Transverse colon (tissue), 4 donors: ENCODE results near the gene BCOR. TPM values are rescaled to one million over a fixed set of nuclear protein-coding genes. Genes with fewer than 3 reads are reported as not detected.

Source experiments
- DNase-seq: peaks from one replicate; pipeline ENCODE4 v3.0.0-alpha.2; 2019
- H3K27ac ChIP-seq, 4 donors: fragments of 200-600 bp; sonication (generic); 2 replicates each; pipeline ENCODE4 v1.5.1; 2016 to 2018; ENCODE audit warnings: inconsistent platforms in 4 of 4
- H3K27me3 ChIP-seq: fragments of 200-600 bp; sonication (generic); 2 replicates; pipeline ENCODE4 v1.5.1; 2017; ENCODE audit warnings: inconsistent platforms
- H3K36me3 ChIP-seq, 4 donors: fragments of 200-600 bp; sonication (generic); 2 replicates each; pipeline ENCODE4 v1.5.1; 2017 to 2019; ENCODE audit warnings: inconsistent platforms in 4 of 4
- H3K4me1 ChIP-seq, 4 donors: fragments of 200-600 bp; sonication (generic); 2 replicates each; pipeline ENCODE4 v1.5.1; 2017 to 2020; ENCODE audit warnings: inconsistent platforms in 4 of 4
- H3K4me3 ChIP-seq, 4 donors: fragments of 200-600 bp; sonication (generic); 1 replicate in 1 of 4; 2 replicates in 3 of 4; pipeline versions ENCODE4 v1.5.1 to v1.6.1; 2017 to 2019; ENCODE audit warnings: inconsistent platforms in 4 of 4
- H3K9me3 ChIP-seq, 2 donors: fragments of 200-600 bp; sonication (generic); 2 replicates each; pipeline ENCODE4 v1.5.1; 2017 to 2019; ENCODE audit warnings: inconsistent platforms in 2 of 2
- CTCF ChIP-seq, 5 experiments: fragments of 200-600 bp in 3 of 5; fragments of 450-650 bp in 2 of 5; sonication (generic) in 3 of 5; IDR thresholded peaks; 1 replicate in 2 of 5; 2 replicates in 3 of 5; pipeline ENCODE4 v1.5.1; 2016 to 2017; ENCODE audit warnings: antibody characterized with exemption in 5 of 5, inconsistent platforms in 3 of 5, mild to moderate bottlenecking in 2 of 5, moderate library complexity in 1 of 5
- EP300 ChIP-seq: sonication (generic); formaldehyde crosslinking; IDR thresholded peaks from one replicate; pipeline ENCODE4 v1.6.1; 2017; ENCODE audit warnings: antibody characterized with exemption, low read depth
- POLR2A ChIP-seq: fragments of 450-650 bp; IDR thresholded peaks from one replicate; pipeline ENCODE4 v1.6.1; 2016; ENCODE audit warnings: antibody characterized with exemption, mild to moderate bottlenecking, moderate library complexity
- POLR2AphosphoS5 ChIP-seq, 3 donors: sonication (generic); formaldehyde crosslinking; IDR thresholded peaks; one replicate each; pipeline ENCODE4 v1.6.1; 2016; ENCODE audit warnings: antibody characterized with exemption in 3 of 3
- WGBS, 2 donors: methylation state at CpG; one replicate each; pipeline ENCODE4 v1.1.5; 2018; ENCODE audit warnings: low coverage in 1 of 2; 5-methylcytosine and 5-hydroxymethylcytosine counted together
- in situ Hi-C, 4 donors: fragments of 200-750 bp; cut with MboI; loops; one replicate each; pipeline versions ENCODE4 v1.15.0 to v1.15.1; 2017; ENCODE audit warnings: low sequenced_read_pairs in 3 of 4, low pct_ligation_motif_present in 1 of 4, low pct_unique_long_range_greater_than_20kb in 1 of 4
- intact Hi-C: fragments of 100-400 bp; cut with DNase I; formaldehyde crosslinking; loops from one replicate; pipeline ENCODE4 v1.15.1; 2023; ENCODE audit warnings: low total_unique reads
- total RNA-seq, 4 donors: library from RNA; depleted of rRNA; stranded (reverse); fragments of >200 nt; gene quantifications; one replicate each; pipeline ENCODE4 v1.1.0, GENCODE V29; 2016

The BCOR gene
- total RNA-seq, result 10 to 100 TPM; 17.9 to 27.8 (median 20.4) TPM

- in situ Hi-C loops (no loop called here), intact Hi-C loops (loop anchor here (5.0 kb wide), 3 partner anchors 55 to 85 kb away; no protein-coding TSS in a partner anchor)
- no peaks in the 10 kb centered on the region for H3K9me3 ChIP-seq
- WGBS, 2 donors, result 30% methylated on average over 83 of the region's 98 CpGs; no CpG with 5 or more reads in 1 of the 2 donors
- peaks cover 2 to 25% (median 21%) of the 10 kb centered on the region in 4 donors for H3K4me1 ChIP-seq
- H3K4me3 ChIP-seq, result peak within 1 kb of the TSS; percentile 40 to 87 (median 77)
- peak; percentile 58 for TF ChIP-seq POLR2A
- TF ChIP-seq CTCF (IDR thresholded peaks at IDR 0.05), result no peak
- TF ChIP-seq POLR2AphosphoS5 (IDR thresholded peaks at IDR 0.05), result peak; percentile 81 to 97 (median 97)
- peak within 1 kb of the TSS; percentile 91 to 95 (median 94) for H3K27ac ChIP-seq
- H3K27me3 ChIP-seq, result no peaks in the 10 kb centered on the region
- H3K36me3 ChIP-seq, result no peaks in the 10 kb centered on the region
- DNase-seq, result peak; percentile 84
Measured at GRCh38 chrX:40097504-40098263, at the start of gene BCOR. BCOR (minus strand) TSS chrX:40097958; CDS start chrX:40077929, 20,029 bp downstream.

DNA sequence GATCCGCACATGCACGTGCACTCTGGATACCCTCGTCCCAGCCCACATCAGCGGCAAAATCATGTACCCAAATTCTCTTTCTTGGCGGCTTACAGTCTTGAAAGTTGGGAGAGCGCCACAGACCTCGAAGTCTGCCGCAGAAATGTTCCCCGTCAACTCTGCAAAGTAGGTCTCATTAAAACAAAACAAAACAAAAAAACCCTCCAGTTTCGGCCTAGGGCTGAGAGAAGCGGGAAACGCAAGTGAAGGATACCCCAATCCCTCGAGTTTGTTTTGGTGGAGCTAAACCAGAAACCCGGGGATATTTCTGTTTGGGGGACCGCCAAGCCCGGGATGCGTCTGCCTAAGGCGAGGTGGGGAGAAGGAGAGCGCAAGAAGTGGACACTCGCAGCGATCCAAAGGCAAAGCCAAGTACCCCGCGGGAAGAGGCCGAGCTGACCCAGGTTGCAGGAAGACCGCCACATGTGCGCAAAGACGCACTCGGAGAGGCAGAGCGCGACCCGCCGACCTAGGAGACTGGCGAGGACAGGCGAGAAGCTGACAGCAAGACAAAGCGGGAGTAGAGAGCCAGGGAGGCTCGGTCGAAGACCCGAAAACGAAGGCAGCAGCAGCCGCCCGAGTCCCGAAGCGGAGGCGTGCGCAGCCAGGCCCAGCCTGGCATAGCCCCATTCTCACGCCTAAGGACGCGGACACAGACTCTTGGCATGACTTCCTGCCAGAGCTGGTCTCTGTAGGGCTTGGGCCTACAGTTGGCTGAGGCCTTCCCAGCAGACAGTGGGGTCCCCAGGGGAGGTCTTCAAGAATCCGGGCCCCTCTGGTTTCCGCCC lies 49.6 kb upstream of the BCOR start:
- in situ Hi-C loops, result no loop called here
- intact Hi-C loops, result no loop called here
- DNase-seq, result no peak
- WGBS, 2 donors, result 80% methylated on average over 50 of the region's 50 CpGs; no CpG with 5 or more reads in 1 of the 2 donors
- Histone ChIP-seq H3K4me1 (peaks cover 3 to 40% (median 27%) of the 10 kb centered on the region in 4 donors), H3K27ac (no peak overlapping the region), H3K27me3 (peaks cover 7% of the 10 kb centered on the region), H3K4me3 (peak overlapping the region in 1 of 4 donors; percentile 56), H3K9me3 (no peaks in the 10 kb centered on the region), H3K36me3 (no peaks in the 10 kb centered on the region)
- TF ChIP-seq CTCF (IDR thresholded peaks at IDR 0.05) (no peak), POLR2AphosphoS5 (IDR thresholded peaks at IDR 0.05) (no peak), EP300 (no peak), POLR2A (no peak)

DNA sequence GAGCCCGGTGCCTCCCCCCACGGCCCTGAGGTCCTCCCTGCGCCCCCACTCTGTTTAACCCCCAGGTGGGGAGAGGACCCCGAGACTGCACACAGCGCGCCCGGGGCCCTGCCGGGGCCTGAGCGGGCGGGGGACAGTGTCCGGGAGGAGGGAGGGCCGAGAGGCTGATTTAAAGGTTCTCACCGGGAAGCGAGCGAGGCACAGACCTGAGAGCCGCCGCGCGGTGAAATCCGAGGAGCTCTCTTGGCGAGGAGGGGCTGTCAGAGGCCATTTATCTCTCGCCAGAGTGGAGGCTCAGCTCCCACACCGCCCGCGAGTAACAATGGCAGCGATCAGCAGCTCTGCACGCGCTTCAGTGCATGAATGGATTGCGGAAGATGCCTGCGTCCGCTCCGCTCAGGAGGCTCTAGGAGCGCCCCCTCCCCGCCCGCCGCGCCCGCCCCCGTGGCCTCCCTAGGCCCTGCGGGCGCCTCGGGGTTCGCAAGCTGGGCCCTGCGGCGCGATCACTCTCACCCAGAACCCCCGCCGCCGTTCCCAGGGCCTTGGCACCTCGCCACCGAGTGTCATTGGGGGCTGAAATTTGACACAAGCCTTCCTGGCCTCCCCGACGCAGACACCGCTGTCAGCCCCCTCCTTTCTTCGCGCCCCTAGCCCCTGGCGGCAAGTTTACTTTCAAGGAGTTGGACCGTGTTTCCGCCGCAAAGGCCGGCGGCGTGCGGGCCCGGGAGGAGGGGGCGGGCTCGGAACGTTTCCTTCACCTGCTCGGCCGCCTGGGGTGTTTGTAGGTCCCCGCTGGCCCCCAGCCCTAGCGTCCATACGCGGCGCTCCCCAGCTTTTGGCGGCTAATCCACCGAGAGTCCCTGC lies 48.7 kb upstream of the BCOR start:
- Histone ChIP-seq H3K36me3 (no peaks in the 10 kb centered on the region), H3K4me3 (peak overlapping the region; percentile 29 to 56 (median 34)), H3K9me3 (no peaks in the 10 kb centered on the region), H3K27ac (peak overlapping the region in 3 of 4 donors; percentile 48 to 64 (median 49)), H3K27me3 (peaks cover 7% of the 10 kb centered on the region), H3K4me1 (peaks cover 0 to 35% (median 20%) of the 10 kb centered on the region in 4 donors)
- TF ChIP-seq CTCF (IDR thresholded peaks at IDR 0.05) (no peak), POLR2A (no peak), POLR2AphosphoS5 (IDR thresholded peaks at IDR 0.05) (peak in 1 of 3 donors; percentile 21)
- intact Hi-C loops, result no loop called here
- 29% methylated on average over 74 of the region's 77 CpGs; no CpG with 5 or more reads in 1 of the 2 donors for WGBS, 2 donors
- DNase-seq, result no peak
- in situ Hi-C loops, result no loop called here
